ENCODE measurements around the gene RAB3GAP2.

GRCh38 chr1:220137019-220137786 lies 135.1 kb downstream of the RAB3GAP2 start:
- TF ChIP-seq POLR2A (IDR thresholded peaks at IDR 0.05) (no peak), CTCF (IDR thresholded peaks at IDR 0.05) (no peak)

All from esophagus squamous epithelium (tissue), 4 donors.